ENCODE measurements around the gene ELF4.

The ELF4 gene

DNA sequence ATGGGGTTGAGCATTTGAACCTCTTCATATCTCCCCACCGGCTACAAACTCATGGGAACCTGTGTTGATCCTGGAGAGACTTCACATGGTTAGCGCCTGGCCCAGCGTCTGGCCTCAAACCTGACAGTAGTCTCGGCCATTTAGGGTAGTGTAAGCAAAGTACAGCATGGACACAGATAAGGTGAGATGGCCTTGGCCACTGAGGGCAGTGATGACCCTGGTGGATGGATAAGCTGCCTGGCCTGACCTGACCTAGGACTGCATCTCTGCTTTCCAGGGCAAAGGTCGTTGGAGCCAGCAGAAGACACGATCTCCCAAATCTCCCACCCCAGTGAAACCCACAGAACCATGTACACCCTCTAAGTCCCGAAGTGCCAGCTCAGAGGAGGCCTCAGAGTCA, 76.1 kb downstream of the ELF4 start:
- no peak overlapping the region for H3K4me3 ChIP-seq (ENCODE audit: low read length)
- no peak for DNase-seq (ENCODE audit: low read depth)
- TF ChIP-seq, protein P1, sequence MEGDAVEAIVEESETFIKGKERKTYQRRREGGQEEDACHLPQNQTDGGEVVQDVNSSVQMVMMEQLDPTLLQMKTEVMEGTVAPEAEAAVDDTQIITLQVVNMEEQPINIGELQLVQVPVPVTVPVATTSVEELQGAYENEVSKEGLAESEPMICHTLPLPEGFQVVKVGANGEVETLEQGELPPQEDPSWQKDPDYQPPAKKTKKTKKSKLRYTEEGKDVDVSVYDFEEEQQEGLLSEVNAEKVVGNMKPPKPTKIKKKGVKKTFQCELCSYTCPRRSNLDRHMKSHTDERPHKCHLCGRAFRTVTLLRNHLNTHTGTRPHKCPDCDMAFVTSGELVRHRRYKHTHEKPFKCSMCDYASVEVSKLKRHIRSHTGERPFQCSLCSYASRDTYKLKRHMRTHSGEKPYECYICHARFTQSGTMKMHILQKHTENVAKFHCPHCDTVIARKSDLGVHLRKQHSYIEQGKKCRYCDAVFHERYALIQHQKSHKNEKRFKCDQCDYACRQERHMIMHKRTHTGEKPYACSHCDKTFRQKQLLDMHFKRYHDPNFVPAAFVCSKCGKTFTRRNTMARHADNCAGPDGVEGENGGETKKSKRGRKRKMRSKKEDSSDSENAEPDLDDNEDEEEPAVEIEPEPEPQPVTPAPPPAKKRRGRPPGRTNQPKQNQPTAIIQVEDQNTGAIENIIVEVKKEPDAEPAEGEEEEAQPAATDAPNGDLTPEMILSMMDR (conservative IDR thresholded peaks at IDR 0.05; ENCODE audit: low read length): no peak

DNA sequence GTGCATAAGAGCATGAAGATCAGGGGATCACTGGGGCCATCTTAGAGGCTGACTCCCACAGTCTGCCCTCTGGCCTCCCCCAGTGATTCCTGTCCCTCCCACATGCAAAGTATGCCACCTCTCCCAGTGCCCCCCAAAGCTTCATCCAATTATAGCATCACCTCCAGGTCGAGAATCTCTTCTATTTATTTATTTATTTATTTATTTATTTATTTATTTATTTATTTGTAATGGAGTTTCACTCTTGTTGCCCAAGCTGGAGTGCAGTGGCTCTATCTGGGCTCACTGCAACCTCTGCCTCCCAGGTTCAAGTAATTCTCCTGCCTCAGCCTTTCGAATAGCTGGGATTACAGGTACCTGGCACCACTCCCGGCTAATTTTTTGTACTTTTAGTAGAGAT, 77.7 kb downstream of the ELF4 start:
- TF ChIP-seq, protein P1 (conservative IDR thresholded peaks at IDR 0.05; ENCODE audit: low read length): no peak
- no peak for DNase-seq (ENCODE audit: low read depth)
- no peak overlapping the region for H3K4me3 ChIP-seq (ENCODE audit: low read length)

DNA sequence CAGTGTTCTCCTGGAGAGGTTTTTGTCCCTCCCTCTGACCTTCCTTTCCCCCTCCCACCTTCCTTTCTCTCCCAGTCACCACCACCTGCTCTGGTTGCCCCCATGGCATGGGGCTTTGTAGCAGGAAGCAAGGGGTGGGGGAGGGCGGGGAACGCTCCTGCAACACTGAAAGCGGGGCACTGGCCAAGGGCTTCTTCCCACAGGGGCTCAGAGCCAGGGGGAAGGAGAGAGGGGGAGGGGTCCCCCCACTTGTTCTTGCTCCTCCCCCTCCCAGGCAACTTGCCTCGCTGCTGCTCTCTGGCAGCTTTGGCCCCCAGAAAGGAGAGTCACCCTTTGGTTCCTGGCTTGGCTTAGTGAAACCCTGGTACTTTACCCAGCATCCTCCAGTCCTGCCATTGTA, 79.5 kb downstream of the ELF4 start:
- TF ChIP-seq, protein P1 (conservative IDR thresholded peaks at IDR 0.05; ENCODE audit: low read length): no peak
- H3K4me3 ChIP-seq (ENCODE audit: low read length): no peak overlapping the region
- DNase-seq (ENCODE audit: low read depth): no peak

DNA sequence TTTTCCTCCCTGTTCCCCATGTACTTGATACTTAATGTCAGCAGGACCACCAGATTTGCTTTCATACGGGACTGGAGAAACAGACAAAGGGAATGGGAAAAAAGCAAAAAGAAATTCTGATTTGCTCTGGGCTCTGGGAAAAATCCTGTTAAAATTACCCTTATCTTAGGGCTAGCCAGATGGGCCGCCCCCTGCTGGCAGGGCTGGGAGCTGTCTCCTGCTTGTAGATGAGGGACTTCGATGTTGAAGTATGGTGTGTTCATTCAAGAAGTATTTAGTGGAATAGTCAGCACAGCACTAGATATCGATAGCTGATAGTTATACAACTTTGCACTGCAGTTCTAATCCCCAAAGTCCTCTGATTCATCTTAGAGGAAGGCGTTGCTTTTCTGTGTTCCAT, 82.1 kb downstream of the ELF4 start:
- H3K4me3 ChIP-seq (ENCODE audit: low read length): no peak overlapping the region
- DNase-seq (ENCODE audit: low read depth): peak; percentile 51
- TF ChIP-seq, protein P1 (conservative IDR thresholded peaks at IDR 0.05; ENCODE audit: low read length): peak; percentile 74

DNA sequence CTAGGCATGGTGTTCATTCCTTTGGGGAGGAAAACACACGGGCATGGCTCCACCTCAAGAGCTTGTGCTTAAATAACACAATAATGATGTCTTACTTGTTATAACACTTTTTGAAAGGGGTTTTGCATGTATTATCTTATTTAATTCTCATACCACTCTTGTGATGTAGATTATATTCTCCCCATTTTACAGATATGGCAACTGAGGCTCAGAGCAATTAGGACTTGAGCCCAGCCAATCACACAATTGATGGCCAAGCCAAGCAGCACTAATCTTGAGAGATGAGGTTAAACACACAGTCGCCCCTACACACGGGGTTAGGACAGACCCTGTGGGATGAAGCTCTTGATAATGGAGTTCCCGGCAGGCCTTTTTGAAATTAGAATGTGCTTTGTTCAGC, 82.7 kb downstream of the ELF4 start:
- no peak overlapping the region for H3K4me3 ChIP-seq (ENCODE audit: low read length)
- no peak for DNase-seq (ENCODE audit: low read depth)
- TF ChIP-seq, protein P1 (conservative IDR thresholded peaks at IDR 0.05; ENCODE audit: low read length): no peak

DNA sequence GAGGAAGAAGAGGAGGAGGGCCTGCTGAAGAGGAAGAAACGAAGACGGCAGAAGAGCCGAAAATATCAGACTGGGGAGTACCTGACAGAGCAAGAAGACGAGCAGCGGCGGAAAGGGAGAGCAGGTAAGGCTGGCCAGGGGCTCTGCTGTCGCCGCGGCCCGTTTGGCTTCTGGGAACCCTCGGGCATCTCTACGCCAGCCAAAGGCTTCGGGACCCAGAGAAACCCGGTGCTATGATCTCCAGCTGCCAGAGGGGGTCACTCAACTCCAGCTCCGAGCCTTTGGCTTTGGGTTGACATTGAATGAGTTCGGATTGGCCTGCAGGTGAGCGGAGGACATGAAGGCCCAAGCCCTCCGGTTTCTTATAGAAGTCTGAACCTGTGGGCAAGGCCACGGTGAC, 85.0 kb downstream of the ELF4 start:
- no peak for DNase-seq (ENCODE audit: low read depth)
- H3K4me3 ChIP-seq (ENCODE audit: low read length): no peak overlapping the region
- TF ChIP-seq, protein P1 (conservative IDR thresholded peaks at IDR 0.05; ENCODE audit: low read length): no peak

DNA sequence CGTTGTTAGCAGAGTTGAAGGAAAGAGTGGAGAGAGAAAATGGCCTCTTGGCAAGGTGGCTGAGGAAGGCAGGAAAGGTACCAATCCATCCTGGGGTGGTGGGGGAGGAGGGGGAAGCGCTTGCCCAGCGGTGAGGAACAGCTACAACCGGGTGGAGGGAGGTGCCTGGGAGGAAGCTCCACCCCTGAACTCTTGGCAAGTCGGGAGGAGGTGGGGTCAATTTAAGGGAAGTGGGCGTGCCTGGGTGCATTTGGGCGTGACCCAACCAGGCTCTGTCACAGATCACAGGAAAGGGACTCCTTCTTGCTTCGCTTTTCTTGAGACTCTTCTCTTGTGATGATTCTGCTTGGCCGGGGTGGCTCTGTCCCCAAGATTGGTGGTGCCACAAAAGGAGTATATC, 86.2 kb downstream of the ELF4 start:
- peak; percentile 64 for DNase-seq (ENCODE audit: low read depth)
- H3K4me3 ChIP-seq (ENCODE audit: low read length): no peak overlapping the region
- TF ChIP-seq, protein P1 (conservative IDR thresholded peaks at IDR 0.05; ENCODE audit: low read length): no peak

Measured in AG10803 (cell line).